HG02623 (cell line): Measurements from ENCODE around the gene SLC27A1.

Experiments
- ATAC-seq: cut with Tn5 transposase; IDR thresholded peaks from one replicate; pipeline ENCODE4 v1.9.1; 2021; ENCODE audit warnings: moderate library complexity; ENCODE audit not compliant: unreplicated experiment

Gene SLC27A1

GRCh38 chr19:17470068-17470841 lies at the start of gene SLC27A1:
Gene SLC27A1 (plus strand): TSS chr19:17470524. CDS start chr19:17470541, 17 bp downstream.
- peak; percentile 79 for ATAC-seq

DNA sequence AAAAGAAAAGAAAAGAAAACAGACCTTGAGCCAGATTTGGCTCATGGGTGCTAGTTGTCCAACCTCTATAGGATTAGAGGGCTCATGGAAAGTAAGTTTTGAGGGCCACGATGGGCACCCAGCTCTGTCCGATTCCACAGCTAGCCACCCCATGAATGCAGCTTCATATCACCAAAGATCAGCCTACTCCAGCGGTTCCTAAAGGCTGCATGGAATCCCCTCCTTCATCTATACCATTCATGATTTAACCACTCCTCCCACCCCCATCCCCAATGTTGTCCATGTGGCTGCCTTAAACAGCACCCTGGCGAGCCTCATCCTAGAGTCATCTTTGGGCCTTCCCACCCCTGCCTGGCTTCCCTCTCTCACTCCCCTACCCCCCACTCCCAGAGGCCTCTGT lies 48.4 kb upstream of the SLC27A1 start:
- no peak for ATAC-seq

GRCh38 chr19:17423429-17424208 lies 46.7 kb upstream of the SLC27A1 start:
- no peak for ATAC-seq

GRCh38 chr19:17424743-17425365 lies 45.5 kb upstream of the SLC27A1 start:
- no peak for ATAC-seq

- ATAC-seq, result no peak
Observed at GRCh38 chr19:17429641-17430113, 40.6 kb upstream of the SLC27A1 start.

- ATAC-seq, result no peak
Observed at GRCh38 chr19:17431417-17431816, 38.9 kb upstream of the SLC27A1 start.

DNA sequence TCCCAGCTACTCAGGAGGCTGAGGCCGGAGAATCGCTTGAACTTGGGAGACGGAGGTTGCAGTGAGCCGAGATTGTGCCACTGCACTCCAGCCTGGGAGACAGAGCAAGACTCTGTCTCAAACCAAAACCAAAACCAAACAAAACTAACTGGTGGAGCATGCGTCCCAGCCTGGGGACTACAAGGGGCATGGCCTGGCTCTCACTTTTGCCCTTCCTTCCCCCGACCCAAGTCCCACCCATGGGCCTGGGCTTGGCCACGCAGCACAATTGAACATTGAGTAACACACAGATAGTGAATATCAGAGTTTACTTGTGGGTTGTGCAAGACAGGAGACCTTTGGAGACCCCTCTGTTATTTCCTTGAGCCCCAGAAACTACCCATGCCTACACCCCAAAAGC lies 35.1 kb upstream of the SLC27A1 start:
- ATAC-seq, result no peak

GRCh38 chr19:17436094-17436873 lies 34.0 kb upstream of the SLC27A1 start:
- no peak for ATAC-seq

DNA sequence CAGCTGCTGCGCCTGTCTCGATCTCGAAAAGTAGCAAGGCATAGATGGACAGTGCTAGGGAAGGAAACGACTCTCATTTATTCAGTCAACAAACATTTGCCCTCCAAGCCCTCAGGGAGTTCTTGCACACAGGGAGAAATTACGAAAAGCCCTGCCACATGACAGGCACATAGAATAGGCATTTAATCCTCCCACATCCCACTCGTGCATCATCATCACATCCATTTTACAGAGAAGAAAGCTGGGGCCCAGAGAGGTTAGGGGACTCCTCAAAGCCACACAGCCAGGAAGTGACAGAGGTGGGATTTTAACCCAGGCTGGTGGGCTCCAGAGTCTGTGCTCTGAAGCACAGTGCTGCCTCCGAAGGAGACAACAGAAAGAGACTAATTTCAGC lies 33.5 kb upstream of the SLC27A1 start:
- ATAC-seq, result no peak

DNA sequence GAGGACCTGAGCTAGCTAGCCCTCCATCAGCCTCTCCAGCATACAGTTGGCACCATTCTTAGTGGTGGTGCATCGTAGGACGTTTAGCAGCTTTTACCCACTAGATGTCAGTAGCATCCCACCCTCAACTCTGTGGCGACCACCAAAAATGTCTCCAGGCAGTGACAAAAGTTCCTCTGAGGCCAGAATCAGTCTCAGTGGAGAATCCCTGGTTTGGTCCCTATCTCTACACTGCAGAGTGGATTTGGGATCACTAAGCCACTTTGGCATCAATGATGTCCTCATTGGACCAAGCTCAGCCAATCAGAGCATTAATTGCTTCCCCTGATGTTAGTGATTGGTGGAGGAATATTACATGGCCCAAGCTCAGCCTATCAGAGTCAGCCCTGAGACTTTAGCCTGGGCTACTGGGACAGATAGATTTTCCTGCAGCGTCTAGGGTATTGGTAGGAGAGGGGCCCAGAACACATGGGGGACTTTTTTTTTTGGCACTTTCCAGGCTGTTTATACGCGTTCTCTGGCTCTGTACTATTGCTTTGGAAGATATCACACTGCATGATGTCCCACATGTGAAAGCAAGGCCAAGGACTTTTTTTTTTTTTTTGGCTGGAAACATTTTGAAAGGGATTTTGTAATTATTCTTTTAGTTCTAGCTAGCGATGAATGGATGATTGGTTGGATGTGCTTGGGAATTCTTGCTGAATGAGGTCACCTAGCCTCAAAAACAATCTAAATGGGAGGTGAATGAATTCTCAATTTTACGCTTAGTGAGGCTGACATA lies 28.9 kb upstream of the SLC27A1 start:
- no peak for ATAC-seq

DNA sequence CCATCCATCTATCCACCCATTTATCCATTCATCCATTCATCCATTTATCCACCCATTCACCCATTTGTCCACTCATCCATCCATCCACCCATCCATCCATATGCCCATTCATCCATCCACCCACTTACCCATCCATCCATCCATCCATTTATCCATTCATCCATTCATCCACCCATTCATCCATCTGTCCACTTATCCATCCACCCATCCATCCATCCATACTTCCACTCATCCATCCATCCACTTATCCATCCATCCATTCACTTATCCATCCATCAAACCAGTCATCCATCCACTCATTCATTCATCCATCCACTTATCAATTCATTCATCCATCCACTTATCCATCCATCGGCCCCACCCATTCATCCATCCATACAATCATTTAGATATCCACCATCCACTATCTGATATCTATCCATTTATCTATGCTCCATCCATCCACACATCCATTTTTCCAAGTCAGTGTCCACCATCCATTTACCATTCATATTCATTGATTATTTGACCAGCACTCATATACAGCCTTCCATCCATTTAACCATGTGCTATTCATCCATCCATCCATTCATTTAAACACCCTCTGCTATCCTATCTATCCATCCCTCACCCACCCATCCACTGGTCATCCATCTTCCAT lies 24.7 kb upstream of the SLC27A1 start:
- ATAC-seq, result no peak

GRCh38 chr19:17447704-17448130 lies 22.6 kb upstream of the SLC27A1 start:
- no peak for ATAC-seq

GRCh38 chr19:17448131-17448967 lies 22.0 kb upstream of the SLC27A1 start, which contains the start of gene TMEM221:
Gene TMEM221 (minus strand): TSS chr19:17448668. CDS start chr19:17448462, 206 bp downstream.
- ATAC-seq, result no peak

- ATAC-seq, result no peak
Observed at GRCh38 chr19:17450264-17451075, 19.9 kb upstream of the SLC27A1 start.

- no peak for ATAC-seq
Observed at GRCh38 chr19:17451820-17452219, 18.5 kb upstream of the SLC27A1 start.

GRCh38 chr19:17454576-17455071 lies 15.7 kb upstream of the SLC27A1 start:
- ATAC-seq, result no peak

- no peak for ATAC-seq
Observed at GRCh38 chr19:17455308-17456123, 14.8 kb upstream of the SLC27A1 start.
